Measurements from ENCODE around the gene DGCR8. TPM values are rescaled to one million over a fixed set of nuclear protein-coding genes. Genes with fewer than 3 reads are reported as not detected.

Gene DGCR8
- total RNA-seq, 2 experiments from 2014 or later = 35.0 to 38.8 TPM

- Mint-ChIP-seq H3K27ac (peak overlapping the region; percentile 98), H3K4me1 (ENCODE audit: low read depth) (peaks cover 50% of the 10 kb centered on the region), H3K36me3 (ENCODE audit: low read depth) (peaks cover 40% of the 10 kb centered on the region), H3K4me3 (peak overlapping the region; percentile 48), H3K27me3 (no peaks in the 10 kb centered on the region), H3K9me3 (no peaks in the 10 kb centered on the region)
- intact Hi-C loops (cut with micrococcal nuclease) = no loop called here
- ATAC-seq = no peak
- ChIA-PET CTCF (interaction anchor here (1.0 to 3.2 kb wide), 9 partner anchors 10 to 126 kb away, joined by 3 to 43 read pairs (median 6); no protein-coding TSS in a partner anchor), POLR2A (interaction anchor here (0.7 to 3.9 kb wide), 9 partner anchors 9 to 189 kb away, joined by 3 to 36 read pairs (median 7); no protein-coding TSS in a partner anchor)
- DNase-seq = no peak
- TF ChIP-seq CTCF (IDR thresholded peaks at IDR 0.05) = no peak
These were observed 31.9 kb downstream of the DGCR8 start for GRCh38 chr22:20111689-20112622.

GRCh38 chr22:20112623-20113511, 32.8 kb downstream of the DGCR8 start:
- intact Hi-C loops (cut with micrococcal nuclease) = no loop called here
- POLR2A ChIA-PET = interaction anchor here (0.7 to 3.9 kb wide), 9 partner anchors 8 to 449 kb away, joined by 3 to 36 read pairs (median 7); no protein-coding TSS in a partner anchor
- DNase-seq = no peak
- H3K36me3 Mint-ChIP-seq (ENCODE audit: low read depth) = peaks cover 42% of the 10 kb centered on the region
- ATAC-seq = no peak
- H3K27ac Mint-ChIP-seq = peak overlapping the region; percentile 98
- no peaks in the 10 kb centered on the region for H3K9me3 Mint-ChIP-seq
- CTCF ChIA-PET = interaction anchor here (2.0 to 3.2 kb wide), 2 partner anchors 11 to 100 kb away, joined by 6 to 43 read pairs; no protein-coding TSS in a partner anchor
- no peak overlapping the region for H3K4me3 Mint-ChIP-seq
- peaks cover 50% of the 10 kb centered on the region for H3K4me1 Mint-ChIP-seq (ENCODE audit: low read depth)
- TF ChIP-seq CTCF (IDR thresholded peaks at IDR 0.05) = no peak
- H3K27me3 Mint-ChIP-seq = no peaks in the 10 kb centered on the region

- DNase-seq (no peak), ATAC-seq (no peak)
- Mint-ChIP-seq H3K9me3 (no peaks in the 10 kb centered on the region), H3K36me3 (ENCODE audit: low read depth) (peaks cover 47% of the 10 kb centered on the region), H3K27ac (peak overlapping the region; percentile 98), H3K4me3 (peak overlapping the region; percentile 42), H3K27me3 (no peaks in the 10 kb centered on the region), H3K4me1 (ENCODE audit: low read depth) (peaks cover 53% of the 10 kb centered on the region)
- intact Hi-C loops (cut with micrococcal nuclease) = no loop called here
- TF ChIP-seq CTCF (IDR thresholded peaks at IDR 0.05) = no peak
- POLR2A ChIA-PET = interaction anchor here (0.7 to 3.9 kb wide), 9 partner anchors 8 to 172 kb away, joined by 3 to 36 read pairs (median 7); partner anchors contain the start of genes COMT and TXNRD2
- CTCF ChIA-PET = no interaction called here
These were observed 33.7 kb downstream of the DGCR8 start for GRCh38 chr22:20113551-20114310.

GRCh38 chr22:20114506-20115475, 34.8 kb downstream of the DGCR8 start:
- ChIA-PET CTCF (interaction anchor here (1.2 kb wide), 1 partner anchor 47 kb away, joined by 3 read pairs; no protein-coding TSS in a partner anchor), POLR2A (interaction anchor here (1.8 to 6.8 kb wide), 5 partner anchors 9 to 173 kb away, joined by 5 to 111 read pairs (median 7); partner anchors contain the start of genes COMT, TXNRD2 and ZDHHC8)
- TF ChIP-seq CTCF (IDR thresholded peaks at IDR 0.05) = no peak
- DNase-seq (no peak), ATAC-seq (no peak)
- Mint-ChIP-seq H3K27ac (peak overlapping the region; percentile 98), H3K4me3 (peak overlapping the region; percentile 87), H3K9me3 (no peaks in the 10 kb centered on the region), H3K36me3 (ENCODE audit: low read depth) (peaks cover 57% of the 10 kb centered on the region), H3K27me3 (no peaks in the 10 kb centered on the region), H3K4me1 (ENCODE audit: low read depth) (peaks cover 62% of the 10 kb centered on the region)
- intact Hi-C loops (cut with micrococcal nuclease) = loop anchor here (5.0 kb wide), 1 partner anchor 32 kb away; the partner anchor contains the start of gene DGCR8
